MM.1S (cell line): ENCODE results near the gene OXER1.

Source experiments
- DNase-seq: peaks from one replicate; pipeline ENCODE4 v3.0.0-alpha.2; 2015
- H2AFZ ChIP-seq: fragments of 300-600 bp; sonication (generic); 2 replicates; pipeline ENCODE4 v1.6.0; 2016; ENCODE audit warnings: antibody characterized with exemption, low read length
- H3F3A ChIP-seq: fragments of 300-600 bp; sonication (generic); 2 replicates; pipeline ENCODE4 v1.6.1; 2016; ENCODE audit warnings: mild to moderate bottlenecking, antibody characterized with exemption, low read length, moderate library complexity, mixed read lengths; ENCODE audit not compliant: insufficient read depth
- H3K27ac ChIP-seq: fragments of 300-600 bp; sonication (generic); 2 replicates; pipeline ENCODE4 v1.5.1; 2016; ENCODE audit warnings: mild to moderate bottlenecking, low read length
- H3K27me3 ChIP-seq: fragments of 300-600 bp; sonication (generic); replicated peaks from 2 replicates; pipeline ENCODE4 v1.6.0; 2016; ENCODE audit warnings: low read length; ENCODE audit not compliant: insufficient read depth
- H3K36me3 ChIP-seq: fragments of 300-600 bp; sonication (generic); replicated peaks from 2 replicates; pipeline ENCODE4 v1.6.1; 2016; ENCODE audit warnings: mild to moderate bottlenecking, low read length, mixed read lengths; ENCODE audit not compliant: insufficient read depth
- H3K4me1 ChIP-seq: fragments of 300-600 bp; sonication (generic); 2 replicates; pipeline ENCODE4 v1.6.1; 2016; ENCODE audit warnings: low read length, mixed read lengths
- H3K4me2 ChIP-seq: fragments of 300-600 bp; sonication (generic); 2 replicates; pipeline ENCODE4 v1.6.0; 2016; ENCODE audit warnings: low read depth, low read length
- H3K4me3 ChIP-seq: fragments of 300-600 bp; sonication (generic); 2 replicates; pipeline ENCODE4 v1.5.1; 2016; ENCODE audit warnings: low read length, mixed read lengths
- H3K79me2 ChIP-seq: fragments of 300-600 bp; sonication (generic); 2 replicates; pipeline ENCODE4 v1.6.1; 2016; ENCODE audit warnings: mixed run types, low read length, mixed read lengths
- H3K9ac ChIP-seq: fragments of 300-600 bp; sonication (generic); 2 replicates; pipeline ENCODE4 v1.6.1; 2016; ENCODE audit warnings: low read length, mixed read lengths
- H3K9me2 ChIP-seq: fragments of 300-600 bp; sonication (generic); replicated peaks from 2 replicates; pipeline ENCODE4 v1.6.1; 2016; ENCODE audit warnings: mild to moderate bottlenecking, low read length, mixed read lengths; ENCODE audit not compliant: insufficient read depth
- H3K9me3 ChIP-seq: fragments of 300-600 bp; sonication (generic); replicated peaks from 2 replicates; pipeline ENCODE4 v1.6.1; 2016; ENCODE audit warnings: mild to moderate bottlenecking, low read length, mixed read lengths; ENCODE audit not compliant: insufficient read depth
- H4K20me1 ChIP-seq: fragments of 300-600 bp; sonication (generic); 2 replicates; pipeline ENCODE4 v1.6.1; 2016; ENCODE audit warnings: mild to moderate bottlenecking, low read length, moderate library complexity, mixed read lengths; ENCODE audit not compliant: insufficient read depth
- EZH2 ChIP-seq: fragments of 300-600 bp; sonication (generic); optimal IDR thresholded peaks from 2 replicates; pipeline ENCODE3; 2017; ENCODE audit warnings: low read depth, mild to moderate bottlenecking, antibody characterized with exemption, low read length, mixed read lengths
- EZH2phosphoT487 ChIP-seq: fragments of 300-600 bp; sonication (generic); IDR thresholded peaks from 2 replicates; pipeline ENCODE4 v1.6.1; 2018; ENCODE audit warnings: antibody characterized with exemption, low read length
- TF ChIP-seq, protein P1 (sequence below): fragments of 300-600 bp; sonication (generic); IDR thresholded peaks from 2 replicates; pipeline ENCODE4 v1.5.1; 2016; ENCODE audit warnings: antibody characterized with exemption, low read length, mixed read lengths

The OXER1 gene

DNA sequence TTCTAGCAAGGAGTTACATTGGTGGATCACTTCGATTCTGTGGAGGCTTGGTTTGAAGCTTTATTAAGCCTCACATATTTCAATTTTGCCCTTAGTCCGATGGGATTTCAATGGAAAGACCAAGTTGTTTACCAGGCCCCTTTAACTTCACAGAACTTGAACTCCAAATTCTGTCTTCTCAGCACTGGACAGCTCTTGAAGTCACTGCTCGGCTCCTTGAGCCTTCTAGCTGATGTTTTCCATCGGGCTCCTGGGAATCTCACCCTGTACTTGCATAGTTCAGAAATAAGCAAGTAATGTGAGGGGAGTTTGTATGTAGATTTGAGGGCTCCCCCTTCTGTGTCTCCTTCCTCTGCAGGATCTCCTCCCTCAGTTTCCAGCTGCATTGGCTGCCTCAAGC lies 15.1 kb downstream of the OXER1 start:
- Histone ChIP-seq H3K4me1 (no peaks in the 10 kb centered on the region), H3K79me2 (no peaks in the 10 kb centered on the region), H4K20me1 (no peaks in the 10 kb centered on the region), H3K9me2 (no peaks in the 10 kb centered on the region), H3K9ac (no peak overlapping the region), H3F3A (no peaks in the 10 kb centered on the region), H3K36me3 (no peaks in the 10 kb centered on the region), H3K4me3 (no peak overlapping the region), H2AFZ (no peak overlapping the region), H3K4me2 (no peak overlapping the region), H3K27ac (no peak overlapping the region), H3K27me3 (no peaks in the 10 kb centered on the region), H3K9me3 (no peaks in the 10 kb centered on the region)
- TF ChIP-seq EZH2 (no peak), EZH2phosphoT487 (no peak)
- TF ChIP-seq, protein P1, sequence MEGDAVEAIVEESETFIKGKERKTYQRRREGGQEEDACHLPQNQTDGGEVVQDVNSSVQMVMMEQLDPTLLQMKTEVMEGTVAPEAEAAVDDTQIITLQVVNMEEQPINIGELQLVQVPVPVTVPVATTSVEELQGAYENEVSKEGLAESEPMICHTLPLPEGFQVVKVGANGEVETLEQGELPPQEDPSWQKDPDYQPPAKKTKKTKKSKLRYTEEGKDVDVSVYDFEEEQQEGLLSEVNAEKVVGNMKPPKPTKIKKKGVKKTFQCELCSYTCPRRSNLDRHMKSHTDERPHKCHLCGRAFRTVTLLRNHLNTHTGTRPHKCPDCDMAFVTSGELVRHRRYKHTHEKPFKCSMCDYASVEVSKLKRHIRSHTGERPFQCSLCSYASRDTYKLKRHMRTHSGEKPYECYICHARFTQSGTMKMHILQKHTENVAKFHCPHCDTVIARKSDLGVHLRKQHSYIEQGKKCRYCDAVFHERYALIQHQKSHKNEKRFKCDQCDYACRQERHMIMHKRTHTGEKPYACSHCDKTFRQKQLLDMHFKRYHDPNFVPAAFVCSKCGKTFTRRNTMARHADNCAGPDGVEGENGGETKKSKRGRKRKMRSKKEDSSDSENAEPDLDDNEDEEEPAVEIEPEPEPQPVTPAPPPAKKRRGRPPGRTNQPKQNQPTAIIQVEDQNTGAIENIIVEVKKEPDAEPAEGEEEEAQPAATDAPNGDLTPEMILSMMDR = no peak
- no peak for DNase-seq

DNA sequence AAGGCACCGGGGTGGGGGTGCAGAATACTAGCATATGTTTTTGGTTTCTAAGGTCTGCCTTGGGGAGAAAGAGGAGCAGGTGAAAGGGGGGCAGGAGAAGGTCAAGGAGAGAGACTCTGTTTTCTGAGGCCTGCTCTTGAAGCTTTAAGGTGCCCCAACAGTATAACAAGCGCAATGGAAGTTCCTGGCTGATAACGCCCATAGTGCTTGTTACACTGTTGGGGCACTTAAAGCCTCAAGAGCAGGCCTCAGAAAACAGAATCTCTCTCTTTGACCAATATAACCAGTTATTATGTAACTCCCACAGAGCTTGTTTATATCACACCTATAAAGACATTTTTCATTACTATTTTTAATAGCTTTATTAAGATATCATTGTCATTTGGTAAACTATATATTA lies 16.5 kb downstream of the OXER1 start:
- no peak overlapping the region for H3K9ac ChIP-seq
- no peaks in the 10 kb centered on the region for H3K4me1 ChIP-seq
- H3F3A ChIP-seq = no peaks in the 10 kb centered on the region
- H3K9me2 ChIP-seq = no peaks in the 10 kb centered on the region
- no peak overlapping the region for H3K4me2 ChIP-seq
- DNase-seq = no peak
- H3K79me2 ChIP-seq = no peaks in the 10 kb centered on the region
- no peak overlapping the region for H3K4me3 ChIP-seq
- H3K36me3 ChIP-seq = no peaks in the 10 kb centered on the region
- no peaks in the 10 kb centered on the region for H3K9me3 ChIP-seq
- TF ChIP-seq EZH2phosphoT487 (no peak), EZH2 (no peak)
- TF ChIP-seq, protein P1 = no peak
- no peak overlapping the region for H3K27ac ChIP-seq
- no peak overlapping the region for H2AFZ ChIP-seq
- no peaks in the 10 kb centered on the region for H3K27me3 ChIP-seq
- no peaks in the 10 kb centered on the region for H4K20me1 ChIP-seq

DNA sequence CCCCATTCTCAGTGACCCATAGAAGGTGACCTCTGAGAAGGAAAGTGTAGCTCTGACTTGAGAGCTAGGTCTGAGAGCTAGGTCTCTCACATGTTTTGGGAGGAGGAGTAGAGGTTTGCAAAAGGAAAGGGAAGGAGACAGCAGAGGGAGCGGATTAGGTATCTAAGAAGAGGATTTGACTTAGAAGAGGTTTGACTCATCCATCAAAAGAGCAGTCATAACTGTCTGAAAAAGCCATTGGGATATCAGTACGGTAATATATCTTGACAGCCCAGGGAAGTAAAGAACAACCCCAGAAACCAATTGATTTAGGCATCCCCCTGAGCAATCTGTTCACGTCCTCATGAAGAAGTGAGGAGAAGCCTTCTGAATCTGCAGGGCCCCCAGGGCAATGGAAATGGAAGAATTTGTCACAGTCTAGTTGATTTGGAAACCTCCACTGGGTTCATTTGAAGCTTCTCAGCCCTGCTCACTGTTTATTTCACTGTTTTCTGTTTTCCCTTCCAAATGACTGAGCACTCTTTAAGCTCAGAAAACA lies 19.3 kb downstream of the OXER1 start:
- Histone ChIP-seq H3K9me3 (no peaks in the 10 kb centered on the region), H3K36me3 (no peaks in the 10 kb centered on the region), H3K27ac (no peak overlapping the region), H3K79me2 (no peaks in the 10 kb centered on the region), H3K4me1 (no peaks in the 10 kb centered on the region), H3K27me3 (no peaks in the 10 kb centered on the region), H3K9me2 (no peaks in the 10 kb centered on the region; the same call in 1 of the 2 replicates), H3K4me2 (no peak overlapping the region), H3F3A (no peaks in the 10 kb centered on the region), H4K20me1 (no peaks in the 10 kb centered on the region), H2AFZ (no peak overlapping the region), H3K9ac (no peak overlapping the region), H3K4me3 (no peak overlapping the region)
- DNase-seq = no peak
- TF ChIP-seq, protein P1 = no peak
- TF ChIP-seq EZH2phosphoT487 (no peak), EZH2 (no peak)
